ENCODE measurements around the gene OR52B6.
A peak's percentile ranks its signal among the peaks of the same experiment; 100 is the strongest.
"Not testable (repeated sequence)": the region's sequence is repeated elsewhere in the genome, so short reads cannot be mapped to it uniquely, and the experiment has no call there.

Gene OR52B6

GRCh38 chr11:5597953-5598352 lies 17.3 kb downstream of the OR52B6 start:
- peak overlapping the region; percentile 89 for H3K4me3 ChIP-seq (ENCODE audit: low read length)
- peak overlapping the region; percentile 13 for H3K9ac ChIP-seq (ENCODE audit: low read length)
- H3K27ac ChIP-seq (ENCODE audit: low read length), result no peak overlapping the region
- no peaks in the 10 kb centered on the region for H3K9me3 ChIP-seq (ENCODE audit: control insufficient read depth, low read depth, low read length)
- H3K4me1 ChIP-seq (ENCODE audit: control insufficient read depth, low read depth, low read length), result peaks cover 26% of the 10 kb centered on the region
- no peaks in the 10 kb centered on the region for H3K36me3 ChIP-seq (ENCODE audit: control insufficient read depth, low read depth, low read length)
- no peaks in the 10 kb centered on the region for H3K27me3 ChIP-seq (ENCODE audit: control insufficient read depth, insufficient read depth, low read length)

- no peaks in the 10 kb centered on the region for H3K9me3 ChIP-seq (ENCODE audit: control insufficient read depth, low read depth, low read length)
- H3K36me3 ChIP-seq (ENCODE audit: control insufficient read depth, low read depth, low read length), result peaks cover 15% of the 10 kb centered on the region
- no peaks in the 10 kb centered on the region for H3K27me3 ChIP-seq (ENCODE audit: control insufficient read depth, insufficient read depth, low read length)
- peak overlapping the region; percentile 21 for H3K27ac ChIP-seq (ENCODE audit: low read length)
- peaks cover 26% of the 10 kb centered on the region for H3K4me1 ChIP-seq (ENCODE audit: control insufficient read depth, low read depth, low read length)
- H3K4me3 ChIP-seq (ENCODE audit: low read length), result no peak overlapping the region
- H3K9ac ChIP-seq (ENCODE audit: low read length), result no peak overlapping the region
Measured at GRCh38 chr11:5600374-5600851, 19.7 kb downstream of the OR52B6 start.

GRCh38 chr11:5602791-5603190 lies 22.1 kb downstream of the OR52B6 start:
- peaks cover 24% of the 10 kb centered on the region for H3K36me3 ChIP-seq (ENCODE audit: control insufficient read depth, low read depth, low read length)
- not testable (repeated sequence) for H3K4me3 ChIP-seq (ENCODE audit: low read length); H3K27me3 ChIP-seq (ENCODE audit: control insufficient read depth, insufficient read depth, low read length); H3K9ac ChIP-seq (ENCODE audit: low read length); H3K9me3 ChIP-seq (ENCODE audit: control insufficient read depth, low read depth, low read length); H3K27ac ChIP-seq (ENCODE audit: low read length)
- peaks cover 14% of the 10 kb centered on the region for H3K4me1 ChIP-seq (ENCODE audit: control insufficient read depth, low read depth, low read length)

- Histone ChIP-seq H3K9me3 (ENCODE audit: control insufficient read depth, low read depth, low read length) (no peaks in the 10 kb centered on the region), H3K27ac (ENCODE audit: low read length) (no peak overlapping the region), H3K36me3 (ENCODE audit: control insufficient read depth, low read depth, low read length) (peaks cover 29% of the 10 kb centered on the region)
Measured at GRCh38 chr11:5603326-5603725, 22.6 kb downstream of the OR52B6 start.

GRCh38 chr11:5604896-5605295 lies 24.2 kb downstream of the OR52B6 start:
- Histone ChIP-seq H3K4me1 (ENCODE audit: control insufficient read depth, low read depth, low read length) (peaks cover 4% of the 10 kb centered on the region), H3K9ac (ENCODE audit: low read length) (no peak overlapping the region), H3K36me3 (ENCODE audit: control insufficient read depth, low read depth, low read length) (peaks cover 30% of the 10 kb centered on the region), H3K27ac (ENCODE audit: low read length) (no peak overlapping the region), H3K9me3 (ENCODE audit: control insufficient read depth, low read depth, low read length) (no peaks in the 10 kb centered on the region), H3K4me3 (ENCODE audit: low read length) (no peak overlapping the region), H3K27me3 (ENCODE audit: control insufficient read depth, insufficient read depth, low read length) (no peaks in the 10 kb centered on the region)

More at GRCh38 chr11:5603326-5603725, 22.6 kb downstream of the OR52B6 start:
- Histone ChIP-seq H3K27me3 (ENCODE audit: control insufficient read depth, insufficient read depth, low read length) (no peaks in the 10 kb centered on the region), H3K4me3 (ENCODE audit: low read length) (no peak overlapping the region), H3K4me1 (ENCODE audit: control insufficient read depth, low read depth, low read length) (peaks cover 9% of the 10 kb centered on the region), H3K9ac (ENCODE audit: low read length) (no peak overlapping the region)

GRCh38 chr11:5605849-5606248 lies 25.2 kb downstream of the OR52B6 start:
- Histone ChIP-seq H3K9ac (ENCODE audit: low read length) (no peak overlapping the region), H3K4me1 (ENCODE audit: control insufficient read depth, low read depth, low read length) (no peaks in the 10 kb centered on the region), H3K36me3 (ENCODE audit: control insufficient read depth, low read depth, low read length) (peaks cover 39% of the 10 kb centered on the region), H3K9me3 (ENCODE audit: control insufficient read depth, low read depth, low read length) (no peaks in the 10 kb centered on the region), H3K4me3 (ENCODE audit: low read length) (no peak overlapping the region), H3K27ac (ENCODE audit: low read length) (no peak overlapping the region), H3K27me3 (ENCODE audit: control insufficient read depth, insufficient read depth, low read length) (no peaks in the 10 kb centered on the region)

GRCh38 chr11:5608808-5609207 lies 28.1 kb downstream of the OR52B6 start:
- H3K27me3 ChIP-seq (ENCODE audit: control insufficient read depth, insufficient read depth, low read length), result no peaks in the 10 kb centered on the region
- H3K9me3 ChIP-seq (ENCODE audit: control insufficient read depth, low read depth, low read length), result no peaks in the 10 kb centered on the region
- peaks cover 36% of the 10 kb centered on the region for H3K36me3 ChIP-seq (ENCODE audit: control insufficient read depth, low read depth, low read length)
- no peak overlapping the region for H3K27ac ChIP-seq (ENCODE audit: low read length)
- H3K4me3 ChIP-seq (ENCODE audit: low read length), result no peak overlapping the region
- H3K9ac ChIP-seq (ENCODE audit: low read length), result no peak overlapping the region
- no peaks in the 10 kb centered on the region for H3K4me1 ChIP-seq (ENCODE audit: control insufficient read depth, low read depth, low read length)

- Histone ChIP-seq H3K27me3 (ENCODE audit: control insufficient read depth, insufficient read depth, low read length) (no peaks in the 10 kb centered on the region), H3K9me3 (ENCODE audit: control insufficient read depth, low read depth, low read length) (no peaks in the 10 kb centered on the region), H3K27ac (ENCODE audit: low read length) (no peak overlapping the region), H3K4me1 (ENCODE audit: control insufficient read depth, low read depth, low read length) (no peaks in the 10 kb centered on the region), H3K9ac (ENCODE audit: low read length) (no peak overlapping the region), H3K4me3 (ENCODE audit: low read length) (no peak overlapping the region), H3K36me3 (ENCODE audit: control insufficient read depth, low read depth, low read length) (peaks cover 23% of the 10 kb centered on the region)
Measured at GRCh38 chr11:5610446-5610845, 29.8 kb downstream of the OR52B6 start.

- no peak overlapping the region for H3K9ac ChIP-seq (ENCODE audit: low read length)
- H3K27me3 ChIP-seq (ENCODE audit: control insufficient read depth, insufficient read depth, low read length), result no peaks in the 10 kb centered on the region
- no peaks in the 10 kb centered on the region for H3K9me3 ChIP-seq (ENCODE audit: control insufficient read depth, low read depth, low read length)
- no peak overlapping the region for H3K27ac ChIP-seq (ENCODE audit: low read length)
- H3K36me3 ChIP-seq (ENCODE audit: control insufficient read depth, low read depth, low read length), result peaks cover 15% of the 10 kb centered on the region
- no peak overlapping the region for H3K4me3 ChIP-seq (ENCODE audit: low read length)
- H3K4me1 ChIP-seq (ENCODE audit: control insufficient read depth, low read depth, low read length), result no peaks in the 10 kb centered on the region
Measured at GRCh38 chr11:5611627-5612026, 30.9 kb downstream of the OR52B6 start.

GRCh38 chr11:5618807-5619206 lies 38.1 kb downstream of the OR52B6 start:
- H3K9ac ChIP-seq (ENCODE audit: low read length), result no peak overlapping the region
- H3K4me3 ChIP-seq (ENCODE audit: low read length), result no peak overlapping the region
- H3K27ac ChIP-seq (ENCODE audit: low read length), result no peak overlapping the region
- H3K36me3 ChIP-seq (ENCODE audit: control insufficient read depth, low read depth, low read length), result no peaks in the 10 kb centered on the region
- H3K9me3 ChIP-seq (ENCODE audit: control insufficient read depth, low read depth, low read length), result no peaks in the 10 kb centered on the region
- H3K27me3 ChIP-seq (ENCODE audit: control insufficient read depth, insufficient read depth, low read length), result no peaks in the 10 kb centered on the region
- peaks cover 14% of the 10 kb centered on the region for H3K4me1 ChIP-seq (ENCODE audit: control insufficient read depth, low read depth, low read length)

GRCh38 chr11:5620651-5621521 lies 40.2 kb downstream of the OR52B6 start:
- Histone ChIP-seq H3K27me3 (ENCODE audit: control insufficient read depth, insufficient read depth, low read length) (no peaks in the 10 kb centered on the region), H3K9me3 (ENCODE audit: control insufficient read depth, low read depth, low read length) (no peaks in the 10 kb centered on the region), H3K9ac (ENCODE audit: low read length) (no peak overlapping the region), H3K36me3 (ENCODE audit: control insufficient read depth, low read depth, low read length) (no peaks in the 10 kb centered on the region), H3K4me3 (ENCODE audit: low read length) (no peak overlapping the region), H3K27ac (ENCODE audit: low read length) (no peak overlapping the region), H3K4me1 (ENCODE audit: control insufficient read depth, low read depth, low read length) (peaks cover 20% of the 10 kb centered on the region)

GRCh38 chr11:5621580-5621979 lies 40.9 kb downstream of the OR52B6 start:
- no peaks in the 10 kb centered on the region for H3K27me3 ChIP-seq (ENCODE audit: control insufficient read depth, insufficient read depth, low read length)
- no peaks in the 10 kb centered on the region for H3K9me3 ChIP-seq (ENCODE audit: control insufficient read depth, low read depth, low read length)
- no peak overlapping the region for H3K4me3 ChIP-seq (ENCODE audit: low read length)
- H3K27ac ChIP-seq (ENCODE audit: low read length), result no peak overlapping the region
- H3K9ac ChIP-seq (ENCODE audit: low read length), result no peak overlapping the region
- peaks cover 20% of the 10 kb centered on the region for H3K4me1 ChIP-seq (ENCODE audit: control insufficient read depth, low read depth, low read length)
- H3K36me3 ChIP-seq (ENCODE audit: control insufficient read depth, low read depth, low read length), result no peaks in the 10 kb centered on the region
